ENCODE data around the gene PPP1R3F.
"Not testable (repeated sequence)": the region's sequence is repeated elsewhere in the genome, so short reads cannot be mapped to it uniquely, and the experiment has no call there.

The PPP1R3F gene

DNA sequence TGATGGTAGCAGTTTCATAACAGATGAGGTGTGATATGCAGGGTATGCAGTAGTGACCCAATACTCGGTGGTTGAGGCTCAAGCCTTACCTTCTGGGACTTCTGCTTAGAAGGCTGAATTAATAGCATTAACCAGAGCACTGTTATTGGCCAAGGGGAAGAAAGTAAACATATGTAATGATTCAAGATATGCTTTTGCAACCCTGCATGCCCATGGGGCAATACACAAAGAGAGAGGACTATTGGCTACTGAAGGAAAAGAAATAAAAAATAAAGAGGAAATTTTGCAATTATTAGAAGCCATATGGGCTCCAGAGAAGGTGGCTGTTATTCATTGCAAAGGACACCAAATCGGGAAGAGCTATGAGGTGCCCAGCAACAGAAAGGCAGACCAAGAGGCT, 42.6 kb downstream of the PPP1R3F start:
- ATAC-seq (ENCODE audit: low read depth) (no peak), DNase-seq (ENCODE audit: low spot score) (no peak)
- no peaks in the 10 kb centered on the region for H3K4me1 ChIP-seq (ENCODE audit: insufficient read depth, poor library complexity, severe bottlenecking)
- no peaks in the 10 kb centered on the region for H3K27me3 ChIP-seq (ENCODE audit: insufficient read depth, poor library complexity, severe bottlenecking)
- no peaks in the 10 kb centered on the region for H3K9me3 ChIP-seq (ENCODE audit: severe bottlenecking)
- no peaks in the 10 kb centered on the region for H3K36me3 ChIP-seq (ENCODE audit: low read depth)
- no peak overlapping the region for H3K4me3 ChIP-seq (ENCODE audit: severe bottlenecking)
- H3K27ac ChIP-seq (ENCODE audit: poor library complexity, severe bottlenecking) = no peak overlapping the region
- TF ChIP-seq, protein P1, sequence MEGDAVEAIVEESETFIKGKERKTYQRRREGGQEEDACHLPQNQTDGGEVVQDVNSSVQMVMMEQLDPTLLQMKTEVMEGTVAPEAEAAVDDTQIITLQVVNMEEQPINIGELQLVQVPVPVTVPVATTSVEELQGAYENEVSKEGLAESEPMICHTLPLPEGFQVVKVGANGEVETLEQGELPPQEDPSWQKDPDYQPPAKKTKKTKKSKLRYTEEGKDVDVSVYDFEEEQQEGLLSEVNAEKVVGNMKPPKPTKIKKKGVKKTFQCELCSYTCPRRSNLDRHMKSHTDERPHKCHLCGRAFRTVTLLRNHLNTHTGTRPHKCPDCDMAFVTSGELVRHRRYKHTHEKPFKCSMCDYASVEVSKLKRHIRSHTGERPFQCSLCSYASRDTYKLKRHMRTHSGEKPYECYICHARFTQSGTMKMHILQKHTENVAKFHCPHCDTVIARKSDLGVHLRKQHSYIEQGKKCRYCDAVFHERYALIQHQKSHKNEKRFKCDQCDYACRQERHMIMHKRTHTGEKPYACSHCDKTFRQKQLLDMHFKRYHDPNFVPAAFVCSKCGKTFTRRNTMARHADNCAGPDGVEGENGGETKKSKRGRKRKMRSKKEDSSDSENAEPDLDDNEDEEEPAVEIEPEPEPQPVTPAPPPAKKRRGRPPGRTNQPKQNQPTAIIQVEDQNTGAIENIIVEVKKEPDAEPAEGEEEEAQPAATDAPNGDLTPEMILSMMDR (IDR thresholded peaks at IDR 0.05; ENCODE audit: poor library complexity, severe bottlenecking) = no peak

GRCh38 chrX:49316085-49316484, 46.5 kb downstream of the PPP1R3F start:
- no peak for ATAC-seq (ENCODE audit: low read depth)
- no peaks in the 10 kb centered on the region for H3K4me1 ChIP-seq (ENCODE audit: insufficient read depth, poor library complexity, severe bottlenecking)
- no peaks in the 10 kb centered on the region for H3K36me3 ChIP-seq (ENCODE audit: low read depth)
- TF ChIP-seq, protein P1 (IDR thresholded peaks at IDR 0.05; ENCODE audit: poor library complexity, severe bottlenecking) = no peak
- H3K9me3 ChIP-seq (ENCODE audit: severe bottlenecking) = no peaks in the 10 kb centered on the region
- no peaks in the 10 kb centered on the region for H3K27me3 ChIP-seq (ENCODE audit: insufficient read depth, poor library complexity, severe bottlenecking)
- H3K27ac ChIP-seq (ENCODE audit: poor library complexity, severe bottlenecking) = no peak overlapping the region
- no peak overlapping the region for H3K4me3 ChIP-seq (ENCODE audit: severe bottlenecking)
- no peak for DNase-seq (ENCODE audit: low spot score)

DNA sequence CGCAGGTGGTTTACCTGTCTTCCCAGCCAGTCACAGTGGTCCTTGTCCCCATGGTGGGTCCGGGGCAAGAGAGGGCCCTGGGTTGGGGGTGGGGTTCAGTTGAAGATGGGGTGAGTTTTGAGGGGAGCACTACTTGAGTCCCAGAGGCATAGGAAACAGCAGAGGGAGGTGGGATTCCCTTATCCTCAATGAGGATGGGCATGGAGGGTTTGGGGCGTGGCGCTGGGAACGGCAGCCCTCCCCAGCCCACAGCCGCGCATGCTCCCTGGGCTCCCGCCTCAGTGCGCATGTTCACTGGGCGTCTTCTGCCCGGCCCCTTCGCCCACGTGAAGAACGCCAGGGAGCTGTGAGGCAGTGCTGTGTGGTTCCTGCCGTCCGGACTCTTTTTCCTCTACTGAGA, 52.1 kb downstream of the PPP1R3F start, which contains the start of gene GAGE12J:
Gene GAGE12J (plus strand): TSS at position 301 of the 400 bp plus-strand sequence. CDS start 1,157 bp downstream, outside the sequence.
- not testable (repeated sequence) for ATAC-seq (ENCODE audit: low read depth); DNase-seq (ENCODE audit: low spot score); H3K36me3 ChIP-seq (ENCODE audit: low read depth); H3K4me1 ChIP-seq (ENCODE audit: insufficient read depth, poor library complexity, severe bottlenecking); H3K4me3 ChIP-seq (ENCODE audit: severe bottlenecking); H3K9me3 ChIP-seq (ENCODE audit: severe bottlenecking); H3K27me3 ChIP-seq (ENCODE audit: insufficient read depth, poor library complexity, severe bottlenecking); H3K27ac ChIP-seq (ENCODE audit: poor library complexity, severe bottlenecking)

DNA sequence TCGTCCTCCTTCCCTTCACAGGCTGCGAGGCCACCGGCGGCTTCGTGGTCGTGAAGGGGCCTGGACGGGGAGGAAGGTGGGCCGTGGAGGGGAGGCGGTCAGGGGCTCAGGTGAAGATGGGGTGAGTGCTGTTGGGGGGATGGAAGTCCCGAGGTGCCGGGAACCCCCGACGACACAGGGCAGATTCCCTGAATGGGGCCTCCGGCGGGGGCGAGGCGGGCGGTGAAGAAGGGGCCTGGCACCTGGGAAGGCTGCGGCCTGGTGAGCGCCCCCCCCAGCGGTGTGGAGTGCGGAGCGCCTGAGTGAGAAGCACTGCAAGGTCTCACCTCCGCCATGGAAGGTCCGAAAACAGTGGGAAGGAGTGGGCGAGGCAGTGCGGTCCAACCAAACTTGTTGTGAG, 52.7 kb downstream of the PPP1R3F start:
- H3K9me3 ChIP-seq (ENCODE audit: severe bottlenecking); H3K36me3 ChIP-seq (ENCODE audit: low read depth); H3K4me1 ChIP-seq (ENCODE audit: insufficient read depth, poor library complexity, severe bottlenecking); H3K27ac ChIP-seq (ENCODE audit: poor library complexity, severe bottlenecking); H3K4me3 ChIP-seq (ENCODE audit: severe bottlenecking); H3K27me3 ChIP-seq (ENCODE audit: insufficient read depth, poor library complexity, severe bottlenecking); ATAC-seq (ENCODE audit: low read depth); DNase-seq (ENCODE audit: low spot score): not testable (repeated sequence)

- not testable (repeated sequence) for H3K27ac ChIP-seq (ENCODE audit: poor library complexity, severe bottlenecking); H3K4me1 ChIP-seq (ENCODE audit: insufficient read depth, poor library complexity, severe bottlenecking); H3K27me3 ChIP-seq (ENCODE audit: insufficient read depth, poor library complexity, severe bottlenecking); H3K4me3 ChIP-seq (ENCODE audit: severe bottlenecking); ATAC-seq (ENCODE audit: low read depth); H3K9me3 ChIP-seq (ENCODE audit: severe bottlenecking); H3K36me3 ChIP-seq (ENCODE audit: low read depth); DNase-seq (ENCODE audit: low spot score)
Measured at GRCh38 chrX:49323735-49324134, 54.1 kb downstream of the PPP1R3F start.

- not testable (repeated sequence) for DNase-seq (ENCODE audit: low spot score); H3K27me3 ChIP-seq (ENCODE audit: insufficient read depth, poor library complexity, severe bottlenecking); H3K9me3 ChIP-seq (ENCODE audit: severe bottlenecking); H3K27ac ChIP-seq (ENCODE audit: poor library complexity, severe bottlenecking); H3K4me3 ChIP-seq (ENCODE audit: severe bottlenecking); ATAC-seq (ENCODE audit: low read depth); H3K36me3 ChIP-seq (ENCODE audit: low read depth); H3K4me1 ChIP-seq (ENCODE audit: insufficient read depth, poor library complexity, severe bottlenecking)
Measured at GRCh38 chrX:49330421-49330820, 60.8 kb downstream of the PPP1R3F start.

GRCh38 chrX:49331282-49331681, 61.7 kb downstream of the PPP1R3F start, which contains the start of gene GAGE13:
Gene GAGE13, plus strand, starts transcription at chrX:49331582. Its CDS starts 1,156 bp downstream, at chrX:49332738.
- H3K36me3 ChIP-seq (ENCODE audit: low read depth); H3K27me3 ChIP-seq (ENCODE audit: insufficient read depth, poor library complexity, severe bottlenecking); H3K9me3 ChIP-seq (ENCODE audit: severe bottlenecking); ATAC-seq (ENCODE audit: low read depth); H3K4me1 ChIP-seq (ENCODE audit: insufficient read depth, poor library complexity, severe bottlenecking); DNase-seq (ENCODE audit: low spot score); H3K4me3 ChIP-seq (ENCODE audit: severe bottlenecking); H3K27ac ChIP-seq (ENCODE audit: poor library complexity, severe bottlenecking): not testable (repeated sequence)

DNA sequence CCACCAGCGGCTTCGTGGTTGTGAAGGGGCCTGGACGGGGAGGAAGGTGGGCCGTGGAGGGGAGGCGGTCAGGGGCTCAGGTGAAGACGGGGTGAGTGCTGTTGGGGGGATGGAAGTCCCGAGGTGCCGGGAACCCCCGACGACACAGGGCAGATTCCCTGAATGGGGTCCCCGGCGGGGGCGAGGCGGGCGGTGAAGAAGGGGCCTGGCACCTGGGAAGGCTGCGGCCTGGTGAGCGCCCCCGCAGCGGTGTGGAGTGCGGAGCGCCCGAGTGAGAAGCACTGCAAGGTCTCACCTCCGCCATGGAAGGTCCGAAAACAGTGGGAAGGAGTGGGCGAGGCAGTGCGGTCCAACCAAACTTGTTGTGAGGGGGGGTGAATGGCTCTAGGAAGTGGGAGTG, 62.2 kb downstream of the PPP1R3F start:
- not testable (repeated sequence) for H3K9me3 ChIP-seq (ENCODE audit: severe bottlenecking); ATAC-seq (ENCODE audit: low read depth); H3K4me1 ChIP-seq (ENCODE audit: insufficient read depth, poor library complexity, severe bottlenecking); H3K36me3 ChIP-seq (ENCODE audit: low read depth); H3K4me3 ChIP-seq (ENCODE audit: severe bottlenecking); DNase-seq (ENCODE audit: low spot score); H3K27me3 ChIP-seq (ENCODE audit: insufficient read depth, poor library complexity, severe bottlenecking); H3K27ac ChIP-seq (ENCODE audit: poor library complexity, severe bottlenecking)
